Hypothalamus (tissue), 51 donors: ENCODE results near the gene SAMD11.

ENCODE experiments used
- DNase-seq, 51 donors: peaks; one replicate each; lab custom pipeline; 2025; lab: John Stamatoyannopoulos, UW

Gene SAMD11

GRCh38 chr1:904310-904950, 19.3 kb upstream of the SAMD11 start:
- peak in 40 of 51 donors; percentile 22 to 84 (median 54) for DNase-seq

- DNase-seq = no peak
Measured at GRCh38 chr1:905071-905749, 18.5 kb upstream of the SAMD11 start.

GRCh38 chr1:905811-906599, 17.7 kb upstream of the SAMD11 start:
- no peak for DNase-seq

GRCh38 chr1:906600-907420, 16.9 kb upstream of the SAMD11 start:
- DNase-seq = no peak

- DNase-seq = no peak
Measured at GRCh38 chr1:907611-908451, 15.9 kb upstream of the SAMD11 start.

GRCh38 chr1:908661-909060, 15.1 kb upstream of the SAMD11 start:
- DNase-seq = no peak

- peak in 2 of 51 donors; percentile 22 to 42 for DNase-seq
Measured at GRCh38 chr1:909861-910310, 13.8 kb upstream of the SAMD11 start.

GRCh38 chr1:910311-910880, 13.3 kb upstream of the SAMD11 start:
- DNase-seq = no peak

GRCh38 chr1:910881-911721, 12.6 kb upstream of the SAMD11 start:
- no peak for DNase-seq

GRCh38 chr1:911875-912739, 11.6 kb upstream of the SAMD11 start:
- no peak for DNase-seq

- DNase-seq = no peak
Measured at GRCh38 chr1:912740-913301, 10.9 kb upstream of the SAMD11 start.

- no peak for DNase-seq
Measured at GRCh38 chr1:913491-914130, 10.1 kb upstream of the SAMD11 start.

GRCh38 chr1:914131-914890, 9.4 kb upstream of the SAMD11 start:
- no peak for DNase-seq

GRCh38 chr1:914891-915280, 8.8 kb upstream of the SAMD11 start:
- DNase-seq = no peak

GRCh38 chr1:915295-916172, 8.2 kb upstream of the SAMD11 start:
- no peak for DNase-seq
